Spleen (tissue), 11 donors: ENCODE data around the gene SAP30BP. TPM values are rescaled to one million over a fixed set of nuclear protein-coding genes. Genes with fewer than 3 reads are reported as not detected.
A peak's percentile ranks its signal among the peaks of the same experiment; 100 is the strongest.

ENCODE experiments used
- DNase-seq: peaks from one replicate; pipeline ENCODE4 v3.0.0-alpha.2; 2020
- H3K27ac ChIP-seq, 8 donors: fragments of 200-600 bp; sonication (generic) in 7 of 8; 1 replicate in 4 of 8; 2 replicates in 4 of 8; pipeline versions ENCODE4 v1.5.0 to v1.8.0; 2016 to 2021; ENCODE audit warnings: inconsistent platforms in 4 of 8, mild to moderate bottlenecking in 4 of 8, moderate library complexity in 1 of 8
- H3K27me3 ChIP-seq, 7 donors: fragments of 200-600 bp; sonication (generic) in 6 of 7; replicated peaks in 1 of 7; 1 replicate in 4 of 7; 2 replicates in 3 of 7; pipeline versions ENCODE4 v1.5.0 to v1.8.0; 2016 to 2021; ENCODE audit warnings: inconsistent platforms in 3 of 7, mild to moderate bottlenecking in 1 of 7
- H3K36me3 ChIP-seq, 6 donors: fragments of 200-600 bp; sonication (generic) in 5 of 6; 1 replicate in 4 of 6; 2 replicates in 2 of 6; pipeline versions ENCODE4 v1.5.0 to v1.8.0; 2016 to 2021; ENCODE audit warnings: inconsistent platforms in 2 of 6
- H3K4me1 ChIP-seq, 6 donors: fragments of 200-600 bp; sonication (generic) in 5 of 6; 1 replicate in 3 of 6; 2 replicates in 3 of 6; pipeline versions ENCODE4 v1.5.0 to v1.8.0; 2016 to 2021; ENCODE audit warnings: inconsistent platforms in 3 of 6
- H3K4me3 ChIP-seq, 8 donors: fragments of 200-600 bp; sonication (generic) in 7 of 8; 1 replicate in 4 of 8; 2 replicates in 4 of 8; pipeline versions ENCODE4 v1.5.0 to v1.8.0; 2016 to 2021; ENCODE audit warnings: inconsistent platforms in 4 of 8, mild to moderate bottlenecking in 4 of 8, moderate library complexity in 2 of 8
- H3K9me3 ChIP-seq, 8 donors: fragments of 200-600 bp; sonication (generic) in 7 of 8; 1 replicate in 4 of 8; 2 replicates in 4 of 8; pipeline versions ENCODE4 v1.5.0 to v1.8.0; 2016 to 2021; ENCODE audit warnings: inconsistent platforms in 4 of 8
- CTCF ChIP-seq, 11 experiments: fragments of 200-600 bp in 7 of 11; fragments of 450-650 bp in 4 of 11; sonication (generic) in 4 of 11; IDR thresholded peaks in 8 of 11; conservative IDR thresholded peaks in 3 of 11; 1 replicate in 7 of 11; 2 replicates in 4 of 11; pipeline versions ENCODE4 v1.4.0 to v1.8.0; 2016 to 2021; ENCODE audit warnings: antibody characterized with exemption in 11 of 11, inconsistent platforms in 4 of 11, mild to moderate bottlenecking in 1 of 11
- POLR2A ChIP-seq, 3 donors: fragments of 450-650 bp; IDR thresholded peaks; one replicate each; pipeline ENCODE4 v1.5.1; 2017; ENCODE audit warnings: antibody characterized with exemption in 3 of 3, mild to moderate bottlenecking in 1 of 3
- POLR2AphosphoS5 ChIP-seq, 3 donors: sonication (generic); formaldehyde crosslinking; IDR thresholded peaks; one replicate each; pipeline ENCODE4 v1.5.1; 2017; ENCODE audit warnings: antibody characterized with exemption in 3 of 3
- WGBS, 5 donors: extraction: QIAGEN DNeasy Blood & Tissue Kit in 3 of 5; methylation state at CpG; one replicate each; pipeline versions ENCODE4 v1.1.5 to v1.1.7; 2013 to 2018; 5-methylcytosine and 5-hydroxymethylcytosine counted together
- intact Hi-C: fragments of 100-400 bp; cut with DNase I; formaldehyde crosslinking; loops from one replicate; pipeline ENCODE4 v1.15.0; 2023; ENCODE audit warnings: low total_unique reads
- polyA plus RNA-seq, 3 donors: library from polyadenylated mRNA; stranded (reverse); fragments of 200-250 nt; gene quantifications; one replicate each; pipeline ENCODE4 v1.2.1, GENCODE V29; 2013
- total RNA-seq, 7 donors: library from RNA; depleted of rRNA in 3 of 7; stranded (reverse); fragments of >200 nt in 3 of 7; fragmentation: NEBNext Ultra II Directional in 4 of 7; extraction: Animal tissue kit (Norgen Biotek cat#: 25700) in 4 of 7; gene quantifications; one replicate each; pipeline versions ENCODE4 v1.1.0 to v1.2.1, GENCODE V29; 2016 to 2021
- donor health status: healthy with polysubstance abuse.
- donor health status: DM: no; HTN: no; CAD: no; lungs with moderate emphysema.
- donor health status: DM: no; HTN: no; CAD: no.
- donor health status: Bipolar disorder and iron deficiency.
- donor health status: healthy.
- donor health status: DM: no; HTN: no; CAD: no.
- donor health status: DM: yes; HTN: yes; CAD: no.

The SAP30BP gene
- total and polyA plus RNA-seq, 10 donors, result 53.8 to 110 (median 75.4) TPM

GRCh38 chr17:75697651-75698291 is 30.6 kb downstream of the SAP30BP start:
- Histone ChIP-seq H3K27ac (peak overlapping the region in 5 of 8 donors; percentile 8 to 70 (median 66)), H3K36me3 (peaks cover 3 to 100% (median 77%) of the 10 kb centered on the region in 6 donors), H3K4me1 (peaks cover 0 to 62% (median 34%) of the 10 kb centered on the region in 6 donors), H3K27me3 (no peaks in the 10 kb centered on the region), H3K9me3 (no peaks in the 10 kb centered on the region), H3K4me3 (no peak overlapping the region)
- intact Hi-C loops, result no loop called here
- DNase-seq, result no peak
- TF ChIP-seq POLR2A (IDR thresholded peaks at IDR 0.05), result no peak
- WGBS, 5 donors, result 86 to 95% (median 92%) methylated on average over 10 of the region's 10 CpGs

- TF ChIP-seq POLR2A (IDR thresholded peaks at IDR 0.05), result no peak
- TF ChIP-seq POLR2AphosphoS5 (IDR thresholded peaks at IDR 0.05), result no peak
Measured at GRCh38 chr17:75698659-75699058, 31.5 kb downstream of the SAP30BP start.

GRCh38 chr17:75701288-75701687 is 34.1 kb downstream of the SAP30BP start:
- WGBS, 5 donors, result 88 to 95% (median 92%) methylated on average over 8 to 10 of the region's 10 CpGs

More at GRCh38 chr17:75698659-75699058, 31.5 kb downstream of the SAP30BP start:
- H3K36me3 ChIP-seq, result peaks cover 5 to 100% (median 79%) of the 10 kb centered on the region in 6 donors
- H3K27me3 ChIP-seq, result no peaks in the 10 kb centered on the region
- no peak for DNase-seq
- H3K9me3 ChIP-seq, result no peaks in the 10 kb centered on the region
- intact Hi-C loops, result no loop called here
- 89 to 96% (median 93%) methylated on average over 3 of the region's 3 CpGs for WGBS, 5 donors
- H3K4me3 ChIP-seq, result no peak overlapping the region
- H3K4me1 ChIP-seq, result peaks cover 0 to 55% (median 29%) of the 10 kb centered on the region in 6 donors
- H3K27ac ChIP-seq, result peak overlapping the region in 1 of 8 donors; percentile 70

GRCh38 chr17:75703191-75703590 is 36.1 kb downstream of the SAP30BP start:
- Histone ChIP-seq H3K27me3 (no peaks in the 10 kb centered on the region), H3K36me3 (peaks cover 5 to 100% (median 91%) of the 10 kb centered on the region in 6 donors), H3K4me1 (peaks cover 0 to 41% (median 20%) of the 10 kb centered on the region in 6 donors), H3K27ac (no peak overlapping the region), H3K4me3 (no peak overlapping the region), H3K9me3 (no peaks in the 10 kb centered on the region)
- intact Hi-C loops, result no loop called here
- TF ChIP-seq CTCF (IDR thresholded peaks at IDR 0.05 in 8 of 11, conservative IDR thresholded peaks at IDR 0.05 in 3 of 11) (no peak), POLR2A (IDR thresholded peaks at IDR 0.05) (no peak)
- DNase-seq, result no peak
- 92 to 98% (median 95%) methylated on average over 12 of the region's 12 CpGs for WGBS, 5 donors

More at GRCh38 chr17:75701288-75701687, 34.1 kb downstream of the SAP30BP start:
- DNase-seq, result no peak
- Histone ChIP-seq H3K4me1 (peaks cover 0 to 42% (median 25%) of the 10 kb centered on the region in 6 donors), H3K27me3 (no peaks in the 10 kb centered on the region), H3K9me3 (no peaks in the 10 kb centered on the region), H3K4me3 (no peak overlapping the region), H3K27ac (peak overlapping the region in 3 of 8 donors; percentile 8 to 70 (median 59)), H3K36me3 (peaks cover 5 to 100% (median 80%) of the 10 kb centered on the region in 6 donors)
- intact Hi-C loops, result no loop called here
- TF ChIP-seq POLR2A (IDR thresholded peaks at IDR 0.05), result no peak
- peak in 1 of 3 donors; percentile 6 for TF ChIP-seq POLR2AphosphoS5 (IDR thresholded peaks at IDR 0.05)

- intact Hi-C loops, result no loop called here
Measured at GRCh38 chr17:75703591-75703990, 36.5 kb downstream of the SAP30BP start.

More at GRCh38 chr17:75703591-75703990, 36.5 kb downstream of the SAP30BP start:
- Histone ChIP-seq H3K4me3 (no peak overlapping the region), H3K27me3 (no peaks in the 10 kb centered on the region), H3K36me3 (peaks cover 5 to 100% (median 93%) of the 10 kb centered on the region in 6 donors), H3K27ac (no peak overlapping the region), H3K4me1 (peaks cover 0 to 40% (median 19%) of the 10 kb centered on the region in 6 donors), H3K9me3 (no peaks in the 10 kb centered on the region)
- TF ChIP-seq CTCF (IDR thresholded peaks at IDR 0.05 in 8 of 11, conservative IDR thresholded peaks at IDR 0.05 in 3 of 11), result no peak
- TF ChIP-seq POLR2A (IDR thresholded peaks at IDR 0.05), result no peak
- DNase-seq, result no peak
- WGBS, 5 donors, result 89 to 100% (median 98%) methylated on average over 9 of the region's 9 CpGs
